ENCODE measurements around the gene MRPS7.
A peak's percentile ranks its signal among the peaks of the same experiment; 100 is the strongest.

GRCh38 chr17:75271233-75271954, 9.7 kb downstream of the MRPS7 start:
- peak; percentile 49 for TF ChIP-seq CTCF (IDR thresholded peaks at IDR 0.05; ENCODE audit: poor library complexity)
- no peak for TF ChIP-seq EZH2phosphoT487 (IDR thresholded peaks at IDR 0.05; ENCODE audit: low read depth, severe bottlenecking, unreplicated experiment)
- no peak for TF ChIP-seq EZH2 (IDR thresholded peaks at IDR 0.05; ENCODE audit: borderline replicate concordance)

Data from hepatocyte (in vitro differentiated cells).